ENCODE measurements around the gene ASTN2. TPM values are rescaled to one million over a fixed set of nuclear protein-coding genes. Genes with fewer than 3 reads are reported as not detected.

ASTN2 gene
- total and polyA plus RNA-seq, 2 experiments from 2014 or later, result 5.8 to 7.5 TPM

GRCh38 chr9:117400171-117400570, 14.7 kb downstream of the ASTN2 start:
- no peak for TF ChIP-seq EZH2 (IDR thresholded peaks at IDR 0.05; ENCODE audit: insufficient read depth, poor library complexity, severe bottlenecking)
- no peak for TF ChIP-seq EZH2phosphoT487 (IDR thresholded peaks at IDR 0.05; ENCODE audit: insufficient read depth, low read depth)
- Histone ChIP-seq H3K9ac (no peak overlapping the region), H3K27ac (no peak overlapping the region), H3K4me3 (no peak overlapping the region), H3K9me3 (ENCODE audit: low read depth) (no peaks in the 10 kb centered on the region), H3K4me2 (ENCODE audit: unreplicated experiment) (no peak overlapping the region), H3F3A (ENCODE audit: insufficient read depth) (no peaks in the 10 kb centered on the region), H3K9me2 (ENCODE audit: insufficient read depth) (no peaks in the 10 kb centered on the region), H3K27me3 (replicated peaks; ENCODE audit: insufficient read depth) (no peaks in the 10 kb centered on the region), H3K4me1 (ENCODE audit: insufficient read depth) (no peaks in the 10 kb centered on the region), H4K20me1 (ENCODE audit: insufficient read depth) (no peaks in the 10 kb centered on the region), H3K36me3 (ENCODE audit: low read depth) (no peaks in the 10 kb centered on the region), H3K79me2 (ENCODE audit: insufficient read depth) (no peaks in the 10 kb centered on the region), H2AFZ (no peak overlapping the region)
- no peak for DNase-seq
- 9 to 11% methylated on average over 2 of the region's 2 CpGs for WGBS, 2 experiments (ENCODE audit: low coverage in 1 of 2, low lambda C conversion rate in 2 of 2, missing lambda C conversion rate in 2 of 2)
- in situ Hi-C loops (cut with MboI), result no loop called here

GRCh38 chr9:117395151-117395650, 19.7 kb downstream of the ASTN2 start:
- in situ Hi-C loops (cut with MboI), result no loop called here
- Histone ChIP-seq H3K4me1 (ENCODE audit: insufficient read depth) (no peaks in the 10 kb centered on the region), H2AFZ (no peak overlapping the region), H3K4me2 (ENCODE audit: unreplicated experiment) (no peak overlapping the region), H3K27ac (no peak overlapping the region), H4K20me1 (ENCODE audit: insufficient read depth) (no peaks in the 10 kb centered on the region), H3K9me3 (ENCODE audit: low read depth) (no peaks in the 10 kb centered on the region), H3F3A (ENCODE audit: insufficient read depth) (no peaks in the 10 kb centered on the region), H3K79me2 (ENCODE audit: insufficient read depth) (no peaks in the 10 kb centered on the region), H3K27me3 (replicated peaks; ENCODE audit: insufficient read depth) (no peaks in the 10 kb centered on the region), H3K9me2 (ENCODE audit: insufficient read depth) (no peaks in the 10 kb centered on the region), H3K9ac (no peak overlapping the region), H3K4me3 (no peak overlapping the region), H3K36me3 (ENCODE audit: low read depth) (no peaks in the 10 kb centered on the region)
- TF ChIP-seq EZH2 (IDR thresholded peaks at IDR 0.05; ENCODE audit: insufficient read depth, poor library complexity, severe bottlenecking) (no peak), EZH2phosphoT487 (IDR thresholded peaks at IDR 0.05; ENCODE audit: insufficient read depth, low read depth) (no peak)
- 21 to 25% methylated on average over 5 of the region's 5 CpGs for WGBS, 2 experiments (ENCODE audit: low coverage in 1 of 2, low lambda C conversion rate in 2 of 2, missing lambda C conversion rate in 2 of 2)
- DNase-seq, result no peak

GRCh38 chr9:117394655-117395054, 20.2 kb downstream of the ASTN2 start:
- H3K27ac ChIP-seq, result no peak overlapping the region
- no peaks in the 10 kb centered on the region for H3K27me3 ChIP-seq (replicated peaks; ENCODE audit: insufficient read depth)
- in situ Hi-C loops (cut with MboI), result no loop called here
- no peak for TF ChIP-seq EZH2 (IDR thresholded peaks at IDR 0.05; ENCODE audit: insufficient read depth, poor library complexity, severe bottlenecking)
- TF ChIP-seq EZH2phosphoT487 (IDR thresholded peaks at IDR 0.05; ENCODE audit: insufficient read depth, low read depth), result no peak
- DNase-seq, result no peak
- no peaks in the 10 kb centered on the region for H3K9me2 ChIP-seq (ENCODE audit: insufficient read depth)
- no peak overlapping the region for H3K9ac ChIP-seq
- 20 to 21% methylated on average over 4 of the region's 4 CpGs for WGBS, 2 experiments (ENCODE audit: low coverage in 1 of 2, low lambda C conversion rate in 2 of 2, missing lambda C conversion rate in 2 of 2)
- H3K4me3 ChIP-seq, result no peak overlapping the region
- H3K36me3 ChIP-seq (ENCODE audit: low read depth), result no peaks in the 10 kb centered on the region
- H3K4me2 ChIP-seq (ENCODE audit: unreplicated experiment), result no peak overlapping the region
- H4K20me1 ChIP-seq (ENCODE audit: insufficient read depth), result no peaks in the 10 kb centered on the region
- H3K9me3 ChIP-seq (ENCODE audit: low read depth), result no peaks in the 10 kb centered on the region
- no peaks in the 10 kb centered on the region for H3F3A ChIP-seq (ENCODE audit: insufficient read depth)
- H2AFZ ChIP-seq, result no peak overlapping the region
- no peaks in the 10 kb centered on the region for H3K79me2 ChIP-seq (ENCODE audit: insufficient read depth)
- no peaks in the 10 kb centered on the region for H3K4me1 ChIP-seq (ENCODE audit: insufficient read depth)

GRCh38 chr9:117392992-117393391, 21.9 kb downstream of the ASTN2 start:
- Histone ChIP-seq H3F3A (ENCODE audit: insufficient read depth) (no peaks in the 10 kb centered on the region), H3K4me1 (ENCODE audit: insufficient read depth) (no peaks in the 10 kb centered on the region), H3K4me3 (no peak overlapping the region), H3K27me3 (replicated peaks; ENCODE audit: insufficient read depth) (no peaks in the 10 kb centered on the region), H4K20me1 (ENCODE audit: insufficient read depth) (no peaks in the 10 kb centered on the region), H3K9me2 (ENCODE audit: insufficient read depth) (no peaks in the 10 kb centered on the region), H3K4me2 (ENCODE audit: unreplicated experiment) (no peak overlapping the region), H3K79me2 (ENCODE audit: insufficient read depth) (no peaks in the 10 kb centered on the region), H3K9ac (no peak overlapping the region), H2AFZ (no peak overlapping the region), H3K9me3 (ENCODE audit: low read depth) (no peaks in the 10 kb centered on the region), H3K36me3 (ENCODE audit: low read depth) (no peaks in the 10 kb centered on the region), H3K27ac (no peak overlapping the region)
- no peak for DNase-seq
- WGBS, 2 experiments (ENCODE audit: low coverage in 1 of 2, low lambda C conversion rate in 2 of 2, missing lambda C conversion rate in 2 of 2), result 23 to 28% methylated on average over 2 of the region's 2 CpGs
- in situ Hi-C loops (cut with MboI), result no loop called here
- TF ChIP-seq EZH2 (IDR thresholded peaks at IDR 0.05; ENCODE audit: insufficient read depth, poor library complexity, severe bottlenecking) (no peak), EZH2phosphoT487 (IDR thresholded peaks at IDR 0.05; ENCODE audit: insufficient read depth, low read depth) (no peak)

- H3K9me3 ChIP-seq (ENCODE audit: low read depth), result no peaks in the 10 kb centered on the region
- WGBS, 2 experiments (ENCODE audit: low coverage in 1 of 2, low lambda C conversion rate in 2 of 2, missing lambda C conversion rate in 2 of 2), result 7 to 15% methylated on average over 3 of the region's 3 CpGs
- TF ChIP-seq EZH2phosphoT487 (IDR thresholded peaks at IDR 0.05; ENCODE audit: insufficient read depth, low read depth) (no peak), EZH2 (IDR thresholded peaks at IDR 0.05; ENCODE audit: insufficient read depth, poor library complexity, severe bottlenecking) (no peak)
- H2AFZ ChIP-seq, result no peak overlapping the region
- H3K4me3 ChIP-seq, result no peak overlapping the region
- in situ Hi-C loops (cut with MboI), result no loop called here
- no peak for DNase-seq
- H3K4me1 ChIP-seq (ENCODE audit: insufficient read depth), result no peaks in the 10 kb centered on the region
- H4K20me1 ChIP-seq (ENCODE audit: insufficient read depth), result no peaks in the 10 kb centered on the region
- no peak overlapping the region for H3K9ac ChIP-seq
- no peak overlapping the region for H3K4me2 ChIP-seq (ENCODE audit: unreplicated experiment)
- no peaks in the 10 kb centered on the region for H3F3A ChIP-seq (ENCODE audit: insufficient read depth)
- H3K27me3 ChIP-seq (replicated peaks; ENCODE audit: insufficient read depth), result no peaks in the 10 kb centered on the region
- no peaks in the 10 kb centered on the region for H3K79me2 ChIP-seq (ENCODE audit: insufficient read depth)
- H3K36me3 ChIP-seq (ENCODE audit: low read depth), result no peaks in the 10 kb centered on the region
- no peaks in the 10 kb centered on the region for H3K9me2 ChIP-seq (ENCODE audit: insufficient read depth)
- no peak overlapping the region for H3K27ac ChIP-seq
These were observed 27.4 kb downstream of the ASTN2 start for GRCh38 chr9:117387422-117387821.

All from GM23248 (cell line).